ENCODE measurements around the gene ATXN1.

ATXN1 gene

DNA sequence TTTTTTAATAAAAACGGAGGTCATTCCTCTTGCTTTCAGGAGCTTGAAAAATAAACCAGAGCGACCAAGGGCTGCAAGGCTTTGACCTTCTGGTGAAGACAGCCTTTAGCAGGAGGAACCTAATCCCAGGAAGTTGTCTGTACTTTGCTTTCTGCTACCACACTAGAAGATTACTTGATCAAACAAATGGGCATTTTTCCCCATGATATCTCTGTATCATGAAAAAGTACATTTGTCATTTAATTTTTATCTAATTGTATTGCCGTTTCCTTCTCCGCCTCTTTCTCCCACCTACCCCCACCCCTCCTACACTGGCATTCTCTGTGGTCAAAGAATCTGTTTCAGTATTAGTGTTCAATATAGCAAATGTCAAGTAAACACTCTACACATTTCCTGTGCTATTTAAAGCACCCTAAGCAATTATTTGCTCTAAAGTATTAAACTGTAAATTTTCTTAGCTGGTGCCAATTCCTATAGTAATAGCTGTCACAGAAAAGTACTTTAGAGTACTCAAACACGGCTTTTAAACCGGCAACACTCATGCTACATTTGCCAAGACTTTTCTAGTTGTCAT, 29.7 kb downstream of the ATXN1 start:
- TF ChIP-seq, protein P1, sequence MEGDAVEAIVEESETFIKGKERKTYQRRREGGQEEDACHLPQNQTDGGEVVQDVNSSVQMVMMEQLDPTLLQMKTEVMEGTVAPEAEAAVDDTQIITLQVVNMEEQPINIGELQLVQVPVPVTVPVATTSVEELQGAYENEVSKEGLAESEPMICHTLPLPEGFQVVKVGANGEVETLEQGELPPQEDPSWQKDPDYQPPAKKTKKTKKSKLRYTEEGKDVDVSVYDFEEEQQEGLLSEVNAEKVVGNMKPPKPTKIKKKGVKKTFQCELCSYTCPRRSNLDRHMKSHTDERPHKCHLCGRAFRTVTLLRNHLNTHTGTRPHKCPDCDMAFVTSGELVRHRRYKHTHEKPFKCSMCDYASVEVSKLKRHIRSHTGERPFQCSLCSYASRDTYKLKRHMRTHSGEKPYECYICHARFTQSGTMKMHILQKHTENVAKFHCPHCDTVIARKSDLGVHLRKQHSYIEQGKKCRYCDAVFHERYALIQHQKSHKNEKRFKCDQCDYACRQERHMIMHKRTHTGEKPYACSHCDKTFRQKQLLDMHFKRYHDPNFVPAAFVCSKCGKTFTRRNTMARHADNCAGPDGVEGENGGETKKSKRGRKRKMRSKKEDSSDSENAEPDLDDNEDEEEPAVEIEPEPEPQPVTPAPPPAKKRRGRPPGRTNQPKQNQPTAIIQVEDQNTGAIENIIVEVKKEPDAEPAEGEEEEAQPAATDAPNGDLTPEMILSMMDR (IDR thresholded peaks at IDR 0.05) = no peak
- H3K36me3 ChIP-seq (ENCODE audit: control insufficient read depth, insufficient read depth, low read length) = no peaks in the 10 kb centered on the region
- no peaks in the 10 kb centered on the region for H3K9me3 ChIP-seq (ENCODE audit: control insufficient read depth, low read length)
- no peaks in the 10 kb centered on the region for H3K27me3 ChIP-seq (ENCODE audit: control insufficient read depth, insufficient read depth, low read length)
- H3K4me3 ChIP-seq (ENCODE audit: low read depth, low read length) = no peak overlapping the region
- H3K9ac ChIP-seq = no peak overlapping the region
- H3K4me1 ChIP-seq = peaks cover 15% of the 10 kb centered on the region
- peak overlapping the region; percentile 37 for H3K4me2 ChIP-seq (ENCODE audit: low read length)
- H3K79me2 ChIP-seq = peaks cover 27% of the 10 kb centered on the region
- peak overlapping the region; percentile 21 for H2AFZ ChIP-seq
- peak overlapping the region; percentile 75 for H3K27ac ChIP-seq

DNA sequence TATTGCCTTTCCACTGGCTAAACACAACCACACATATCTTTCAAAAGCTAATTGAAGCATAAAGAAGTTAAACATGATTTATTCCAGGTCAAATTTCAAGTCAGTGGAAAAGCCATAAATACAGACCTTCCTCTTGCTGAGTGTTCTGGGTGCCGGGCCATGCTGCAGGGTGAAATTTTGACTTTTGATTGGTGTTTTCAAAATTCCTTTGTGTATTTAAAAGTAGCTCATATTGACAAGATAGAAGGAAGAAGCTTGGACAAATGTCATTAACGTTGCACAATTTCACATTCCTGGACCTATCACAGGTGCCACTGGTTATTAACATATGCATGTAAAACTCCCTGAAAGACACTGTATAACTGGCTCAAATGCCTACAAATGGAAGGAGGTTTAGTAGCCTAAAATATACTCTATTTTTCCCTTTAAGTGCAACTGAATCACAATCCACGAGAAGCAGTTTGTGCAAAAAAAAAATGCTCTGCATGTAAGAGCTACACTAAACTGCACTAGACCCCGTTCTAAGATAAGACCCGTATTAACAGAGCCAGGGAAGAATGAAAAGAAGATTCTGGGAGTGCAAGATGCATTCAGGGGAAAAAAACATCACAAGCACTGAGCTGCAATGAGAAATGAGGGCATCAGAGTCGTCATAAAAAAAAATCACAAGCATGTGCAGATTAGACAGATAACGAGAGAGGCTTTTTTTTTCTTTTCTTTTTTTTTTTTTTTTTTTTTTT, 30.4 kb downstream of the ATXN1 start:
- H3K36me3 ChIP-seq (ENCODE audit: control insufficient read depth, insufficient read depth, low read length) = no peaks in the 10 kb centered on the region
- H3K4me2 ChIP-seq (ENCODE audit: low read length) = peak overlapping the region; percentile 63
- H3K9me3 ChIP-seq (ENCODE audit: control insufficient read depth, low read length) = no peaks in the 10 kb centered on the region
- H3K79me2 ChIP-seq = peaks cover 27% of the 10 kb centered on the region
- no peaks in the 10 kb centered on the region for H3K27me3 ChIP-seq (ENCODE audit: control insufficient read depth, insufficient read depth, low read length)
- H3K27ac ChIP-seq = peak overlapping the region; percentile 61
- H3K9ac ChIP-seq = no peak overlapping the region
- peak overlapping the region; percentile 20 for H3K4me3 ChIP-seq (ENCODE audit: low read depth, low read length)
- TF ChIP-seq, protein P1 (IDR thresholded peaks at IDR 0.05) = no peak
- H2AFZ ChIP-seq = peak overlapping the region; percentile 7
- peaks cover 15% of the 10 kb centered on the region for H3K4me1 ChIP-seq

DNA sequence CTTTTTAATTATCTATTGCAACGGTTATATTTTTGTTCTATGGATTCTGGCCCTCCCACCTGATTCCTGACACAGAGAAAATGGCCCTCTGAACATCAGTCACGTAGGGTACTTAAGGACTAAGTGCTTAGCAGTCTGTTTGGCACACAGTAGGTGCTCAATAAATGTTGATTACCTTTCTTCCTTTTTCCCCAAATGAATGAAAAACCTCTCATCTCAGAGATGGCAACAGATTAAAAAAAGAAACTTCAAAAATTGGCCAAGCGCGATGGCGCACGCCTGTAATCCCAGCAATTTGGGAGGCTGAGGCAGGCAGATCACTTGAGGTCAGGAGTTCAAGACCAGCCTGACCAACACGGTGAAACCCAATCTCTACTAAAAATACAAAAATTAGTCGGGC, 31.5 kb downstream of the ATXN1 start:
- Histone ChIP-seq H2AFZ (no peak overlapping the region), H3K4me1 (peaks cover 19% of the 10 kb centered on the region), H3K27me3 (ENCODE audit: control insufficient read depth, insufficient read depth, low read length) (no peaks in the 10 kb centered on the region), H3K4me2 (ENCODE audit: low read length) (no peak overlapping the region), H3K4me3 (ENCODE audit: low read depth, low read length) (no peak overlapping the region), H3K9me3 (ENCODE audit: control insufficient read depth, low read length) (no peaks in the 10 kb centered on the region), H3K9ac (no peak overlapping the region), H3K27ac (no peak overlapping the region), H3K79me2 (peaks cover 27% of the 10 kb centered on the region), H3K36me3 (ENCODE audit: control insufficient read depth, insufficient read depth, low read length) (no peaks in the 10 kb centered on the region)
- TF ChIP-seq, protein P1 (IDR thresholded peaks at IDR 0.05) = no peak

DNA sequence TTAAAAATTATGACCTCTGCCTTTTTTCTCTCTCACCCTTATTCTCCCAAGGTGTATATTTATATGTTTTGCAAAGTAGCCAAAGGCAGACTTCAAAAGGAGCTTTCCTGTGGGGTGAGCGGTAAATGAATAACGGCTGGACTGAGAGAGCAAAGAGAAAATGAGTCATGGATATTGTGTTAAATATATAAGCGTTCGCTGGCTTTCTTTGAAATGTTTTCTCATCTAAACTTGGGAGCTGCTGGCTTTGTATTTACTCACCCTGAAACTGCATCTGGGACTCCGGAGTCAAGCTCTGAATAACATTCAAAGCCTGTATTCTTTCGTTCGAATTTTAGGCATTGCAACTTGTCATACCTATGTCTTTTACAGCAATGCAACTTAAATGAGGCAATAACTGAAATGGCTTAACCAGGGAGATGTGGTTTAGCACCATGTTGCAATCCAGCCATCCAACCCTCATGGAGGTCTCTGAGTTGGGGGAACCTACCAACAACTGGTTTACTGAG, 32.0 kb downstream of the ATXN1 start:
- peaks cover 19% of the 10 kb centered on the region for H3K4me1 ChIP-seq
- TF ChIP-seq, protein P1 (IDR thresholded peaks at IDR 0.05) = no peak
- no peak overlapping the region for H3K27ac ChIP-seq

More for the DNA sequence above, 32.0 kb downstream of the ATXN1 start:
- Histone ChIP-seq H3K36me3 (ENCODE audit: control insufficient read depth, insufficient read depth, low read length) (no peaks in the 10 kb centered on the region), H2AFZ (no peak overlapping the region), H3K9me3 (ENCODE audit: control insufficient read depth, low read length) (no peaks in the 10 kb centered on the region), H3K79me2 (peaks cover 27% of the 10 kb centered on the region), H3K4me2 (ENCODE audit: low read length) (no peak overlapping the region), H3K27me3 (ENCODE audit: control insufficient read depth, insufficient read depth, low read length) (no peaks in the 10 kb centered on the region), H3K4me3 (ENCODE audit: low read depth, low read length) (no peak overlapping the region), H3K9ac (no peak overlapping the region)
